GM12878 (cell line): ENCODE results near the gene BCAR3. TPM values are rescaled to one million over a fixed set of nuclear protein-coding genes. Genes with fewer than 3 reads are reported as not detected.

Experiments used
- ATAC-seq: fragments of 200-7000 bp; cut with Tn5 transposase; 3 replicates; pipeline ENCODE4 v1.9.1; 2020; ENCODE audit warnings: mild to moderate bottlenecking, moderate library complexity
- BruUV-seq: library from RNA; stranded (reverse); fragments of 400-500 nt; replicated peaks from 2 replicates; lab custom pipeline; 2021; lab: Mats Ljungman, UMichigan
- CTCF ChIA-PET: fragments of 300-600 bp; sonication (Branson Sonifier 250); formaldehyde crosslinking; extraction: SDS; loops from one replicate; lab custom pipeline; 2021; ENCODE audit warnings: inconsistent platforms; lab: Yijun Ruan, JAX
- POLR2A ChIA-PET: fragments of 350-600 bp; formaldehyde crosslinking; extraction: SDS; loops from one replicate; lab custom pipeline; 2021; ENCODE audit warnings: inconsistent platforms; lab: Charles Lee
- RAD21 ChIA-PET: fragments of 300-600 bp; sonication (Branson Sonifier 250); formaldehyde crosslinking; loops from one replicate; lab custom pipeline; 2023; ENCODE audit warnings: antibody characterized with exemption; ENCODE audit not compliant: unreplicated experiment; lab: Charles Lee
- SMC1A ChIA-PET: fragments of 300-600 bp; sonication (Branson Sonifier 250); formaldehyde crosslinking; loops from one replicate; lab custom pipeline; 2023; ENCODE audit not compliant: unreplicated experiment, uncharacterized antibody; lab: Charles Lee
- DNase-seq: peaks from one replicate; pipeline ENCODE4 v3.0.0-alpha.2; 2011; ENCODE audit warnings: low read depth, low spot score
- FAIRE-seq: peaks from 3 replicates; lab custom pipeline; 2011; peaks lifted over from hg19 to GRCh38; lab: Jason Lieb, UNC
- H2AFZ ChIP-seq: 2 replicates; pipeline ENCODE4 v1.6.0; 2011; ENCODE audit warnings: low read depth, low read length, control low read depth; ENCODE audit not compliant: control insufficient read depth
- H3K27ac ChIP-seq: 2 replicates; pipeline ENCODE4 v1.5.1; 2011; ENCODE audit warnings: control low read depth; ENCODE audit not compliant: control insufficient read depth, insufficient read depth
- H3K27me3 ChIP-seq, 2 experiments: replicated peaks in 1 of 2; 2 replicates each; pipeline versions ENCODE4 v1.6.0 to v1.6.1; 2011; ENCODE audit warnings: low read length in 1 of 2; ENCODE audit not compliant: control insufficient read depth in 2 of 2, insufficient read depth in 2 of 2
- H3K36me3 ChIP-seq, 2 experiments: 2 replicates each; pipeline ENCODE4 v1.5.1; 2011; ENCODE audit warnings: low read length in 1 of 2; ENCODE audit not compliant: control insufficient read depth in 2 of 2, insufficient read depth in 2 of 2
- H3K4me1 ChIP-seq: 2 replicates; pipeline ENCODE4 v1.6.1; 2011; ENCODE audit warnings: mild to moderate bottlenecking, low read length, moderate library complexity, mixed read lengths; ENCODE audit not compliant: control insufficient read depth, insufficient read depth
- H3K4me2 ChIP-seq: 2 replicates; pipeline ENCODE4 v1.6.0; 2011; ENCODE audit warnings: control low read depth; ENCODE audit not compliant: control insufficient read depth, insufficient read depth
- H3K4me3 ChIP-seq: fragments of 200-600 bp; sonication (generic); 2 replicates; pipeline ENCODE4 v1.5.1; 2016
- H3K79me2 ChIP-seq: 2 replicates; pipeline ENCODE4 v1.6.0; 2011; ENCODE audit warnings: low read length; ENCODE audit not compliant: control insufficient read depth, insufficient read depth
- H3K9ac ChIP-seq: 2 replicates; pipeline ENCODE4 v1.8.0; 2011; ENCODE audit warnings: low read length, control low read depth, mixed read lengths; ENCODE audit not compliant: control insufficient read depth, insufficient read depth
- H3K9me3 ChIP-seq: replicated peaks from 3 replicates; pipeline ENCODE4 v1.5.1; 2011; ENCODE audit warnings: mild to moderate bottlenecking, low read length; ENCODE audit not compliant: control insufficient read depth, insufficient read depth
- H4K20me1 ChIP-seq: 2 replicates; pipeline ENCODE4 v1.6.0; 2011; ENCODE audit not compliant: control insufficient read depth, insufficient read depth
- ATF2 ChIP-seq: IDR thresholded peaks from 2 replicates; pipeline ENCODE4 v1.6.1; 2012; ENCODE audit warnings: low read length, inconsistent platforms
- ATF7 ChIP-seq: fragments of 450-650 bp; IDR thresholded peaks from 2 replicates; pipeline ENCODE4 v1.6.1; 2016; ENCODE audit warnings: low read depth, mild to moderate bottlenecking
- BRCA1 ChIP-seq: IDR thresholded peaks from 2 replicates; pipeline ENCODE4 v1.6.1; 2011; ENCODE audit warnings: low read depth, low read length, improper control_type of control experiment
- CHD1 ChIP-seq: IDR thresholded peaks from 2 replicates; pipeline ENCODE4 v1.6.1; 2012; ENCODE audit warnings: low read depth, low read length, improper control_type of control experiment
- CTCF ChIP-seq, 3 experiments: IDR thresholded peaks in 2 of 3; conservative IDR thresholded peaks in 1 of 3; 2 replicates each; pipeline ENCODE4 v1.5.1; 2011; ENCODE audit warnings: low read depth in 3 of 3, low read length in 3 of 3, mild to moderate bottlenecking in 3 of 3, control low read depth in 2 of 3, moderate library complexity in 2 of 3, inconsistent platforms in 1 of 3, mixed read lengths in 1 of 3; ENCODE audit not compliant: control insufficient read depth in 2 of 3, insufficient read depth in 1 of 3; ENCODE audit errors: extremely low read depth in 1 of 3
- MLLT1 ChIP-seq: fragments of 450-650 bp; IDR thresholded peaks from 2 replicates; pipeline ENCODE4 v1.6.1; 2016; ENCODE audit warnings: mild to moderate bottlenecking
- REST ChIP-seq: IDR thresholded peaks from 2 replicates; pipeline ENCODE4 v1.6.1; 2012; ENCODE audit warnings: mild to moderate bottlenecking, low read depth, low read length
- SMAD5 ChIP-seq: IDR thresholded peaks from 2 replicates; pipeline ENCODE4 v1.6.1; 2016; ENCODE audit warnings: antibody characterized with exemption, low read depth
- SMARCA5 ChIP-seq: fragments of 450-650 bp; IDR thresholded peaks from 2 replicates; pipeline ENCODE4 v1.6.1; 2017; ENCODE audit warnings: mild to moderate bottlenecking
- SMC3 ChIP-seq: IDR thresholded peaks from 2 replicates; pipeline ENCODE4 v1.6.1; 2011; ENCODE audit warnings: low read length, improper control_type of control experiment, borderline replicate concordance
- WGBS: methylation state at CpG from one replicate; pipeline ENCODE4 v1.1.6; 2016; ENCODE audit warnings: low lambda C conversion rate; ENCODE audit not compliant: insufficient replicate concordance, insufficient coverage; ENCODE audit errors: missing lambda C conversion rate; 5-methylcytosine and 5-hydroxymethylcytosine counted together
- in situ Hi-C: fragments of 300-500 bp; cut with MboI; formaldehyde crosslinking; loops from 9 replicates; pipeline ENCODE4 v1.14.3; 2018; ENCODE audit warnings: mixed read lengths
- intact Hi-C: fragments of 100-400 bp; cut with micrococcal nuclease; formaldehyde crosslinking; loops from one replicate; pipeline ENCODE4 v1.14.2; 2022; ENCODE audit not compliant: unreplicated experiment
- polyA plus RNA-seq, 11 experiments: library from polyadenylated mRNA; depleted of rRNA in 4 of 11; unstranded in 6 of 11; stranded (reverse) in 5 of 11; fragments of >200 nt; fragmentation: Nextera tagmentation in 4 of 11; fragmentation: Illumina TruSeq in 1 of 11; extraction: Ambion mirVana in 4 of 11; extraction: Trizol in 1 of 11; gene quantifications; 1 replicate in 1 of 11; 2 replicates in 10 of 11; pipeline versions ENCODE4 v1.2.1 to v1.2.3, GENCODE V29; 2011 to 2016; ENCODE audit warnings: inconsistent platforms in 2 of 11, missing spikeins in 2 of 11, low read depth in 1 of 11
- total RNA-seq, 4 experiments: library from RNA; depleted of rRNA in 3 of 4; stranded (reverse); fragments of >200 nt in 3 of 4; fragmentation: Illumina TruSeq in 1 of 4; extraction: Trizol in 1 of 4; gene quantifications; 2 replicates each; pipeline versions ENCODE4 v1.2.1 to v1.2.3, GENCODE V29; 2013 to 2021
- TF ChIP-seq, protein P1 (sequence below): fragments of 150-350 bp; IDR thresholded peaks from 2 replicates; pipeline ENCODE4 v1.6.1; 2014; ENCODE audit warnings: mild to moderate bottlenecking, low read depth, low read length

BCAR3 gene
- total and polyA plus RNA-seq, 10 of the 15 experiments (the other 5 are each of a cell fraction or from before 2014, with no cell fraction given), result 1.3 to 6.6 (median 1.8) TPM

DNA sequence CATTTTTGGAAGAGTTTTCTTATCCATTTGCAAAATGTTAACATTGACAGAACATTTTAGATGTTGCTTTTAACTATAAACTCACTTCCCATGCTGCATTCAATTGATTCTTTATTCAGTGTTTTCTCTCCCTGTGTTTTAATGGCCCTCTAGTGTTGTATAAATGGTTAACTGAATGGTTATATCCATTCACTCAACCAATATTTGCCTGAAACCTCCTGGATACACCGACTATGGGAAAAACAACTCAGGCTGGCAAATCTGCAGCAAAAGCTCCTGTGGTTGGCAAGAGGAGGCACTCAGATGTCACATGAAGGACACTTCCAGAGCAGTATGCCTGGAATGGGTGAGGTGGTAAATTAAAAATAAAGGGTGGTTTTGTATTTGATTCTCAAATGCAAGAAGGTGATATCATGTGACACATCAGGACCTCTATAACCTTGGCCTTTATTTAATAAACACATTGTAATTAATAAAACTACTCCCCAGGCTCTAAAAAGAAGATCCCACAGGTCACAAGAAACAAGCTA, 107.6 kb downstream of the BCAR3 start:
- Histone ChIP-seq H3K4me3 (no peak overlapping the region), H3K4me2 (no peak overlapping the region), H3K9ac (no peak overlapping the region), H3K27me3 (no peaks in the 10 kb centered on the region; a peak in 1 of 4 replicates), H3K79me2 (no peaks in the 10 kb centered on the region), H4K20me1 (no peaks in the 10 kb centered on the region), H3K36me3 (no peaks in the 10 kb centered on the region; a peak in 1 of 4 replicates), H3K9me3 (no peaks in the 10 kb centered on the region), H3K4me1 (no peaks in the 10 kb centered on the region), H3K27ac (no peak overlapping the region), H2AFZ (no peak overlapping the region)
- no TSS peak for BruUV-seq
- ChIA-PET POLR2A (no interaction called here), SMC1A (interaction anchor here (1.2 kb wide), 1 partner anchor 240 kb away, joined by 4 read pairs; no protein-coding TSS in a partner anchor), RAD21 (no interaction called here), CTCF (no interaction called here)
- FAIRE-seq (no peak), ATAC-seq (no peak), DNase-seq (no peak)
- WGBS, result 84% methylated on average over 1 of the region's 1 CpG
- intact Hi-C loops, result no loop called here
- in situ Hi-C loops, result no loop called here
- TF ChIP-seq SMAD5 (no peak), ATF7 (no peak), SMC3 (no peak), CHD1 (no peak), SMARCA5 (no peak), BRCA1 (no peak), ATF2 (no peak), CTCF (IDR thresholded peaks at IDR 0.05 in 2 of 3, conservative IDR thresholded peaks at IDR 0.05 in 1 of 3; ENCODE audit: control insufficient read depth in 2 of 3, extremely low read depth in 1 of 3, insufficient read depth in 1 of 3, low read depth in 3 of 3, low read length in 3 of 3) (no peak), MLLT1 (no peak), REST (no peak)
- TF ChIP-seq, protein P1, sequence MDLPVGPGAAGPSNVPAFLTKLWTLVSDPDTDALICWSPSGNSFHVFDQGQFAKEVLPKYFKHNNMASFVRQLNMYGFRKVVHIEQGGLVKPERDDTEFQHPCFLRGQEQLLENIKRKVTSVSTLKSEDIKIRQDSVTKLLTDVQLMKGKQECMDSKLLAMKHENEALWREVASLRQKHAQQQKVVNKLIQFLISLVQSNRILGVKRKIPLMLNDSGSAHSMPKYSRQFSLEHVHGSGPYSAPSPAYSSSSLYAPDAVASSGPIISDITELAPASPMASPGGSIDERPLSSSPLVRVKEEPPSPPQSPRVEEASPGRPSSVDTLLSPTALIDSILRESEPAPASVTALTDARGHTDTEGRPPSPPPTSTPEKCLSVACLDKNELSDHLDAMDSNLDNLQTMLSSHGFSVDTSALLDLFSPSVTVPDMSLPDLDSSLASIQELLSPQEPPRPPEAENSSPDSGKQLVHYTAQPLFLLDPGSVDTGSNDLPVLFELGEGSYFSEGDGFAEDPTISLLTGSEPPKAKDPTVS, result no peak
